A673 (cell line): ENCODE data around the gene DPM3. TPM values are rescaled to one million over a fixed set of nuclear protein-coding genes. Genes with fewer than 3 reads are reported as not detected.
A peak's percentile ranks its signal among the peaks of the same experiment; 100 is the strongest.
"Not testable (repeated sequence)": the region's sequence is repeated elsewhere in the genome, so short reads cannot be mapped to it uniquely, and the experiment has no call there.

Experiments
- BruUV-seq: library from RNA; stranded (reverse); fragments of 400-500 nt; replicated peaks from 2 replicates; lab custom pipeline; 2021; lab: Mats Ljungman, UMichigan
- CTCF ChIA-PET: fragments of 300-600 bp; sonication (Branson Sonifier 250); formaldehyde crosslinking; loops from one replicate; lab custom pipeline; 2022; ENCODE audit warnings: antibody characterized with exemption; lab: Charles Lee
- POLR2A ChIA-PET: fragments of 300-600 bp; sonication (Branson Sonifier 250); formaldehyde crosslinking; loops from one replicate; lab custom pipeline; 2022; ENCODE audit warnings: antibody characterized with exemption; ENCODE audit not compliant: low non-redundant PET; lab: Charles Lee
- DNase-seq: peaks from one replicate; pipeline ENCODE4 v3.0.0-alpha.2; 2015; ENCODE audit warnings: low spot score
- H3K27ac ChIP-seq: fragments of 200-600 bp; sonication (generic); 2 replicates; pipeline ENCODE4 v1.5.1; 2016; ENCODE audit warnings: mixed run types, low read depth, mild to moderate bottlenecking, mixed read lengths, antibody characterized with exemption, low read length; ENCODE audit not compliant: poor library complexity, severe bottlenecking
- H3K27me3 ChIP-seq: fragments of 200-600 bp; sonication (generic); replicated peaks from 2 replicates; pipeline ENCODE4 v1.6.1; 2017; ENCODE audit warnings: mixed run types, low read depth, mild to moderate bottlenecking, mixed read lengths, antibody characterized with exemption, low read length; ENCODE audit not compliant: insufficient read depth, poor library complexity
- H3K36me3 ChIP-seq: fragments of 200-600 bp; sonication (generic); 2 replicates; pipeline ENCODE4 v1.6.1; 2016; ENCODE audit warnings: mixed run types, mild to moderate bottlenecking, mixed read lengths, antibody characterized with exemption, low read length; ENCODE audit not compliant: insufficient read depth, poor library complexity, severe bottlenecking
- H3K4me1 ChIP-seq: fragments of 200-600 bp; sonication (generic); 2 replicates; pipeline ENCODE4 v1.6.1; 2017; ENCODE audit warnings: mixed run types, mild to moderate bottlenecking, mixed read lengths, antibody characterized with exemption, low read length; ENCODE audit not compliant: insufficient read depth, poor library complexity, severe bottlenecking
- H3K4me3 ChIP-seq: fragments of 200-600 bp; sonication (generic); 2 replicates; pipeline ENCODE4 v1.5.1; 2016; ENCODE audit warnings: low read depth, mixed run types, mild to moderate bottlenecking, mixed read lengths, low read length; ENCODE audit not compliant: poor library complexity, severe bottlenecking
- H3K9me3 ChIP-seq: fragments of 200-600 bp; sonication (generic); 2 replicates; pipeline ENCODE4 v1.6.1; 2016; ENCODE audit warnings: mixed run types, low read depth, mild to moderate bottlenecking, mixed read lengths, antibody characterized with exemption, low read length; ENCODE audit not compliant: poor library complexity, severe bottlenecking
- EZH2 ChIP-seq: fragments of 200-600 bp; sonication (generic); IDR thresholded peaks from 2 replicates; pipeline ENCODE4 v1.6.1; 2017; ENCODE audit warnings: borderline replicate concordance, low read depth, mild to moderate bottlenecking, mixed read lengths, antibody characterized with exemption, low read length; ENCODE audit not compliant: poor library complexity, severe bottlenecking
- intact Hi-C: fragments of 100-400 bp; cut with micrococcal nuclease; formaldehyde crosslinking; loops from one replicate; pipeline ENCODE4 v1.10.0; 2022; ENCODE audit not compliant: unreplicated experiment
- total RNA-seq: library from RNA; stranded (reverse); gene quantifications from 2 replicates; pipeline ENCODE4 v1.2.3, GENCODE V29; 2021
- TF ChIP-seq, protein P1 (sequence below): fragments of 300-800, 200-600 bp; sonication (generic); conservative IDR thresholded peaks from 2 replicates; pipeline ENCODE4 v1.5.1; 2017; ENCODE audit warnings: low read depth, mild to moderate bottlenecking, antibody characterized with exemption, low read length, moderate library complexity, mixed read lengths

The DPM3 gene
- total RNA-seq, 1 experiment from 2014 or later, result 34.0 TPM

DNA sequence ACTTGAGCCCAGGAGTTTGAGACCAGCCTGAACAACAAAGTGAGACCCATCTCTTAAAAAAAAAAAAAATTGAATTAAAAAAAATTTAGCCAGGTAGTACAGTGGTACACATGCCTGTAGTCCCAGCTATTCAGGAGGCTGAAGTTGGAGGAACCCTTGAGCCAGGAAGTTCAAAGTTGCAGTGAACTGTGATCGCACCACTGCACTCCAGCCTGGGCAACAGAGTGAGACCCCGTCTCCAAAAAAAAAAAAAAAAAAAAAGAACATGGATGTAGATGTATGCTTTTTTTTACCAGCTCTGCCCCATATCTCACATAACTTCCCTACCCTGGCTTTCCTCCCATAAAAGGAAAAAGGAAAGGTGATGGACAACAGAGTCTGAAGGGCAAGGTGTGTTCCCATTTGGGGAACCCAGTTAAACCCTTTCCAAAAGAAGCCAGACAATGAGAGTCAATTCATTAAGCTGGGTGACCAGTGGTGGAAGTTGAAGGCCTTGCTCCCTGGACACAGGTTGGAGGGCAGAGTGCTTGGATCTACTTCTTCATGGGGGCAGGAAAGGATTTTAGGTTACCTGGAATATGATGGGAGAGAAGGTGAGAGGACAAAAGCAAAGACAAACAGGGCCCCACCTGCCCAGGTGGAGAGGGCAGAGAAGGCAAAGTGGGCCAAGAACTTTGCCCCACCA is 29.9 kb upstream of the DPM3 start:
- intact Hi-C loops, result loop anchor here (10.0 kb wide), 2 partner anchors 155 to 425 kb away; partner anchors contain the start of gene RUSC1
- POLR2A ChIA-PET, result interaction anchor here (0.7 kb wide), 1 partner anchor 538 kb away, joined by 5 read pairs; no protein-coding TSS in a partner anchor

GRCh38 chr1:155169541-155169940 is 29.2 kb upstream of the DPM3 start:
- no peaks in the 10 kb centered on the region for H3K9me3 ChIP-seq
- no TSS peak for BruUV-seq
- ChIA-PET POLR2A (no interaction called here), CTCF (interaction anchor here (5.3 kb wide), 1 partner anchor 79 kb away, joined by 89 read pairs; no protein-coding TSS in a partner anchor)
- no peaks in the 10 kb centered on the region for H3K27me3 ChIP-seq
- no peak overlapping the region for H3K27ac ChIP-seq
- H3K36me3 ChIP-seq, result peaks cover 7% of the 10 kb centered on the region
- no peak overlapping the region for H3K4me3 ChIP-seq
- peaks cover 24% of the 10 kb centered on the region for H3K4me1 ChIP-seq
- intact Hi-C loops, result no loop called here
- DNase-seq, result no peak
- TF ChIP-seq, protein P1, sequence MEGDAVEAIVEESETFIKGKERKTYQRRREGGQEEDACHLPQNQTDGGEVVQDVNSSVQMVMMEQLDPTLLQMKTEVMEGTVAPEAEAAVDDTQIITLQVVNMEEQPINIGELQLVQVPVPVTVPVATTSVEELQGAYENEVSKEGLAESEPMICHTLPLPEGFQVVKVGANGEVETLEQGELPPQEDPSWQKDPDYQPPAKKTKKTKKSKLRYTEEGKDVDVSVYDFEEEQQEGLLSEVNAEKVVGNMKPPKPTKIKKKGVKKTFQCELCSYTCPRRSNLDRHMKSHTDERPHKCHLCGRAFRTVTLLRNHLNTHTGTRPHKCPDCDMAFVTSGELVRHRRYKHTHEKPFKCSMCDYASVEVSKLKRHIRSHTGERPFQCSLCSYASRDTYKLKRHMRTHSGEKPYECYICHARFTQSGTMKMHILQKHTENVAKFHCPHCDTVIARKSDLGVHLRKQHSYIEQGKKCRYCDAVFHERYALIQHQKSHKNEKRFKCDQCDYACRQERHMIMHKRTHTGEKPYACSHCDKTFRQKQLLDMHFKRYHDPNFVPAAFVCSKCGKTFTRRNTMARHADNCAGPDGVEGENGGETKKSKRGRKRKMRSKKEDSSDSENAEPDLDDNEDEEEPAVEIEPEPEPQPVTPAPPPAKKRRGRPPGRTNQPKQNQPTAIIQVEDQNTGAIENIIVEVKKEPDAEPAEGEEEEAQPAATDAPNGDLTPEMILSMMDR, result no peak
- no peak for TF ChIP-seq EZH2

More for the DNA sequence above, 29.9 kb upstream of the DPM3 start:
- TSS peak; percentile 9 for BruUV-seq
- H3K36me3 ChIP-seq, result peaks cover 7% of the 10 kb centered on the region
- no peak for TF ChIP-seq EZH2
- TF ChIP-seq, protein P1, result no peak
- H3K27me3 ChIP-seq, result no peaks in the 10 kb centered on the region
- peaks cover 29% of the 10 kb centered on the region for H3K4me1 ChIP-seq
- H3K9me3 ChIP-seq, result no peaks in the 10 kb centered on the region
- CTCF ChIA-PET, result interaction anchor here (0.5 to 5.3 kb wide), 2 partner anchors 24 to 80 kb away, joined by 15 to 89 read pairs; no protein-coding TSS in a partner anchor
- no peak overlapping the region for H3K27ac ChIP-seq
- DNase-seq, result no peak
- no peak overlapping the region for H3K4me3 ChIP-seq

DNA sequence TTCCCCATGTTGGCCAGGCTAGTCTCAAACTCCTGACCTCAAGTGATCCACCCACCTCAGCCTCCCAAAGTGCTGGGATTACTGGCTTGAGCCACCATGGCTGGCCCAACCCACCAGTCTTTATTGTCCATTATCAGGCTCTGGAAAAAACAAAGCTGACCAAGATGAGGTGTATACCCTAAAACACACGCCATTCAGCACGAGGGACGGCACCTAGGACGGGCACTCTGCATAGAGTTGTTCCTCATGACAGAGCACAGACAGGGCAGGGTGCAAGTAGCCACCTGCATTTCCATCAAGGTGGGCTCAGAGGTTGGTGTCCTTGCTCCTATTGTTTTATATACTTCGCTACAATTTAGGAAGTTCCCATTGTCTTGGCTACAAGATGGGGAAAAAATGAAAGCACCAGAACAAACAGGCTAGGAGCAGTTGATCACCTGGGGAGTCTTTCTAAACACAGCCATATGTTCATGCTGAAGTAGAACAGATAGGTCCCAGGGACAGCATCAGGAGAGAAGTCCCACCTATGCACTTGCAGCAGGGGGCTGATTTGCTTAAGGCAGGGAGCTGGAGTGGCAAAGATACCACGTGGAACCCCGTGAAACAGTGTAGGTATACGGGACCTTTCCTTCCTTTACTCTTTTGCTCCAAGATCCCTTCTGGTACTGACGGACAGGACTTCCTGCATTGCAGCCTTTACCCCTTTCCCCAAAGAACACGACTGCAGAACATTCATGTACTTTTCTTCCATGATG is 28.3 kb upstream of the DPM3 start:
- Histone ChIP-seq H3K4me3 (no peak overlapping the region), H3K9me3 (no peaks in the 10 kb centered on the region), H3K27ac (no peak overlapping the region), H3K4me1 (peaks cover 14% of the 10 kb centered on the region), H3K27me3 (no peaks in the 10 kb centered on the region), H3K36me3 (peaks cover 7% of the 10 kb centered on the region)
- TF ChIP-seq, protein P1, result no peak
- no peak for TF ChIP-seq EZH2
- no TSS peak for BruUV-seq
- ChIA-PET CTCF (interaction anchor here (0.5 to 5.3 kb wide), 6 partner anchors 53 to 400 kb away, joined by 3 to 89 read pairs (median 10); no protein-coding TSS in a partner anchor), POLR2A (no interaction called here)
- intact Hi-C loops, result loop anchor here (1.0 kb wide), 1 partner anchor 77 kb away; no protein-coding TSS in a partner anchor
- DNase-seq, result no peak

DNA sequence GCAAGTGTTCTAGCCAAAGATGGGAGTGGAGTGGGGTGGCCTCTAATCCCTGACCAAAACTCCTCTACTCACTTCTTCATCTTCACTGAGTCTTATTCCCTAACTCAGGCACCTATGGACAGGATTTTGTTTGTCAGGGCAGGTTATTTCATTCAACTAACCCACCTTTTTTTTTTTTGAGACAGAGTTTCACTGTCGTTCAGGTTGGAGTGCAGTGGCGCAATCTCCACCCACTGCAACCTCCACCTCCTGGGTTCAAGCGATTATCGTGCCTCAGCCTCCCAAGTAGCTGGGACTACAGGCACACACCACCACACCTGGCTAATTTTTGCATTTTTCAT is 27.7 kb upstream of the DPM3 start:
- POLR2A ChIA-PET, H3K27me3 ChIP-seq, H3K27ac ChIP-seq, BruUV-seq, H3K4me3 ChIP-seq, H3K36me3 ChIP-seq, DNase-seq, H3K9me3 ChIP-seq: not testable (repeated sequence)
- CTCF ChIA-PET, result interaction anchor here (0.5 to 5.3 kb wide), 11 partner anchors 8 to 400 kb away, joined by 3 to 89 read pairs (median 5); no protein-coding TSS in a partner anchor
- H3K4me1 ChIP-seq, result peaks cover 13% of the 10 kb centered on the region
- intact Hi-C loops, result loop anchor here (1.0 kb wide), 1 partner anchor 77 kb away; no protein-coding TSS in a partner anchor
